BJ (cell line): ENCODE measurements around the gene LHFPL5. TPM values are rescaled to one million over a fixed set of nuclear protein-coding genes. Genes with fewer than 3 reads are reported as not detected.

Source experiments
- CTCF ChIA-PET: fragments of 350-600 bp; formaldehyde crosslinking; extraction: SDS; loops from one replicate; lab custom pipeline; 2021; ENCODE audit warnings: antibody characterized with exemption, inconsistent platforms; lab: Yijun Ruan, JAX
- POLR2A ChIA-PET: fragments of 300-600 bp; sonication (Branson Sonifier 250); formaldehyde crosslinking; extraction: SDS; loops from one replicate; lab custom pipeline; 2021; ENCODE audit warnings: antibody characterized with exemption; lab: Charles Lee
- DNase-seq: peaks from one replicate; pipeline ENCODE4 v3.0.0-alpha.2; 2011; ENCODE audit warnings: low read depth
- H3K27me3 ChIP-seq: 2 replicates; pipeline ENCODE4 v1.6.0; 2011; ENCODE audit warnings: low read length; ENCODE audit not compliant: control insufficient read depth, insufficient read depth
- H3K36me3 ChIP-seq: 2 replicates; pipeline ENCODE4 v1.5.1; 2011; ENCODE audit warnings: low read length; ENCODE audit not compliant: control insufficient read depth, insufficient read depth
- H3K4me3 ChIP-seq: 2 replicates; pipeline ENCODE4 v1.5.1; 2011; ENCODE audit warnings: low read depth, mild to moderate bottlenecking, control low read depth, low read length
- CTCF ChIP-seq: IDR thresholded peaks from 2 replicates; pipeline ENCODE4 v1.5.1; 2011; ENCODE audit warnings: low read depth, mild to moderate bottlenecking, control low read depth, inconsistent platforms, low read length, moderate library complexity; ENCODE audit not compliant: insufficient read depth
- polyA plus RNA-seq: library from polyadenylated mRNA; depleted of rRNA; stranded (reverse); fragments of >200 nt; gene quantifications from 2 replicates; pipeline ENCODE4 v1.2.3, GENCODE V29; 2011; rRNA removed

The LHFPL5 gene
- polyA plus RNA-seq, 1 experiment, result not detected

- no peaks in the 10 kb centered on the region for H3K27me3 ChIP-seq
- DNase-seq, result no peak
- TF ChIP-seq CTCF, result no peak
- peaks cover 4% of the 10 kb centered on the region for H3K36me3 ChIP-seq
- CTCF ChIA-PET, result no interaction called here
- POLR2A ChIA-PET, result interaction anchor here (0.6 kb wide), 1 partner anchor 52 kb away, joined by 3 read pairs; no protein-coding TSS in a partner anchor
- H3K4me3 ChIP-seq, result no peak overlapping the region
These were observed 54.2 kb downstream of the LHFPL5 start for GRCh38 chr6:35859367-35859766.

Other genes starting within 250 kb of the LHFPL5 start
- 1.6 and 2.3 TPM in 2 replicates for gene FKBP5, start 116.4 kb upstream of the LHFPL5 start, polyA plus RNA-seq
- 0.56 and 0.96 TPM in 2 replicates for gene ARMC12, start 68.3 kb upstream of the LHFPL5 start, polyA plus RNA-seq
- not detected in 2 replicates for gene CLPSL2, start 28.8 kb upstream of the LHFPL5 start, polyA plus RNA-seq
- not detected in 2 replicates for gene CLPSL1, start 24.3 kb upstream of the LHFPL5 start, polyA plus RNA-seq
- gene CLPS, start 8.0 kb upstream of the LHFPL5 start, polyA plus RNA-seq, result not detected in 2 replicates
- gene SRPK1, start 115.7 kb downstream of the LHFPL5 start, polyA plus RNA-seq, result 12.6 and 26.0 TPM in 2 replicates
- gene SLC26A8, start 219.3 kb downstream of the LHFPL5 start, polyA plus RNA-seq, result 0.12 TPM in 1 of 2 replicates, not detected in the other
- gene MAPK14, start 222.5 kb downstream of the LHFPL5 start, polyA plus RNA-seq, result 33.9 and 53.0 TPM in 2 replicates